ENCODE results near the gene NLGN2.

NLGN2 gene

DNA sequence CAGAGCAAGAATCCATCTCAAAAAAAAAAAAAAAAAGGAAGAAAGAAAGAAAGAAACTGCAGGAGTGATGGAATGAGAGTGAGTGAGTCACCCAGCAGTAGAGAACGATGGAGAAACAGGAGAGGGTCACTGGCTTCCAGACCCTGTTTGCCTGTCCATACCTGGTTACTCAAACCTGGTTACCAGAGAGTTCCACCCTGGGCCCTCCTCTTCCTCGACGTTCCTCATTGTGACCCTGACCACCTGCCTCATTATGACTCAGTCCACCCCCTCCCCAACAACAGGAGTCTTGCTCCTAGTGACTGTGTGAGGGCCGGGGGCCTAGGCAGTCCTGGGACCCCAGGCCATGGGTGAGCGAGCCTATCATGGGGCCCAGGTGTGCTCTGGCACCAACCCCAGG lies 20.9 kb downstream of the NLGN2 start, which contains the start of gene SPEM3:
Gene SPEM3, plus strand, starts transcription at position 301 of the 400 bp plus-strand sequence. Its CDS starts 46 bp downstream, at position 347.
- H3K4me3 ChIP-seq (ENCODE audit: low read length): no peak within 1 kb of the TSS
- no peak for DNase-seq (ENCODE audit: low read depth, low spot score)

- DNase-seq (ENCODE audit: low read depth, low spot score): no peak
- H3K4me3 ChIP-seq (ENCODE audit: low read length): no peak overlapping the region
Observed at GRCh38 chr17:7429722-7430121, 22.1 kb downstream of the NLGN2 start.

- no peak overlapping the region for H3K4me3 ChIP-seq (ENCODE audit: low read length)
Observed at GRCh38 chr17:7431231-7431630, 23.6 kb downstream of the NLGN2 start.

DNA sequence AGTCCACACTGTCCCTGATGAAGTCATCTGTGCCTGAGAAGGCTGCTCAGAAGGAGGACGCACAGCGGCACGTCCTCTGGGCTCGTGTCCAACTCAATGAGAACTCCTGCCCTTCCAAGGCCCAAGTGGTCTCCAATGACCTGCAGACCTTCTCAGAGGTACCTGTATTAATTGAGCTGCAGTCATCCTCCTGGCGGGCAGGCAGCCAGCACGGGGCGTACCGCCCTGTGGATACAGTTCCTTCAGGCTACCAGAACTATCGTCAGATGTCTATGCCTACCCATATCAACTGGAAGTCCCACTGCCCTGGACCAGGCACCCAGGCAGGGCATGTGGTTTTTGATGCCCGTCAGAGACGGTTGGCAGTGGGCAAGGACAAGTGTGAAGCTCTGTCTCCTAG lies 24.7 kb downstream of the NLGN2 start:
- H3K4me3 ChIP-seq (ENCODE audit: low read length): no peak overlapping the region
- DNase-seq (ENCODE audit: low read depth, low spot score): no peak

More at GRCh38 chr17:7431231-7431630, 23.6 kb downstream of the NLGN2 start:
- no peak for DNase-seq (ENCODE audit: low read depth, low spot score)

DNA sequence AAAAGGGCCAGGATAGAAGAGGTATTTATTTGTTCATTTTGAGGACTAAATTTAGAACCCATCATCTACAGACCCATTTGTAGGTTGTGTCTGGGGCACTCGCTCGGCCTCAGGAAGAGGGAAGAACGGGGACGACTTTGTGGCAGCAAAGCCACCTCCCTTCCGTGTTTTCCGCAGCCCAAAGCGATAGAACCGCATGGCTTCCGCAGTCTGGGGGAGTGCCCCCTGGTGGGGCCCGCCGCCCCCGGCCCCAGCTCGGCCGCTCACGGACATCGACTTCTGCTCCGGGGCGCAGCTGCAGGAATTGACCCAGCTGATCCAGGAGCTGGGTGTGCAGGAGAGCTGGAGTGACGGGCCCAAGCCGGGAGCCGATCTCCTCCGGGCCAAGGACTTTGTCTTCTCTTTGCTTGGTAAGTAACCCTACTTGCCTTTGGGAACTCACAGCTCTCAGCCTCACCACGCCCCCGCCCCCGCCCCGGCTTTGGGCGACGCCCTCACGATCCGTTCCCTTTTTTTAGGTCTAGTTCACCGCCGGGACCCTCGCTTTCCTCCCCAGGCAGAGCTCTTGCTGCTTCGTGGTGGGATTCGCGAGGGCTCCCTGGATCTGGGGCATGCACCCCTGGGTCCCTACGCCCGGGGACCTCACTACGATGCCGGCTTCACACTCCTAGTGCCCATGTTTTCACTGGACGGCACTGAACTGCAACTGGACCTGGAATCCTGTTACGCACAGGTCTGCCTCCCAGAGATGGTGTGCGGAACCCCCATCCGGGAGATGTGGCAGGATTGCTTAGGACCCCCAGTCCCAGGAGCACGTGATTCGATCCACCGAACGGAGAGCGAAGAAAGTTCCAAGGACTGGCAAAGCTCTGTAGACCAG lies 28.3 kb downstream of the NLGN2 start:
- peak; percentile 41 for DNase-seq (ENCODE audit: low read depth, low spot score)
- H3K4me3 ChIP-seq (ENCODE audit: low read length): peak overlapping the region; percentile 83

- DNase-seq (ENCODE audit: low read depth, low spot score): peak; percentile 62
Observed at GRCh38 chr17:7436556-7437368, 29.1 kb downstream of the NLGN2 start.

DNA sequence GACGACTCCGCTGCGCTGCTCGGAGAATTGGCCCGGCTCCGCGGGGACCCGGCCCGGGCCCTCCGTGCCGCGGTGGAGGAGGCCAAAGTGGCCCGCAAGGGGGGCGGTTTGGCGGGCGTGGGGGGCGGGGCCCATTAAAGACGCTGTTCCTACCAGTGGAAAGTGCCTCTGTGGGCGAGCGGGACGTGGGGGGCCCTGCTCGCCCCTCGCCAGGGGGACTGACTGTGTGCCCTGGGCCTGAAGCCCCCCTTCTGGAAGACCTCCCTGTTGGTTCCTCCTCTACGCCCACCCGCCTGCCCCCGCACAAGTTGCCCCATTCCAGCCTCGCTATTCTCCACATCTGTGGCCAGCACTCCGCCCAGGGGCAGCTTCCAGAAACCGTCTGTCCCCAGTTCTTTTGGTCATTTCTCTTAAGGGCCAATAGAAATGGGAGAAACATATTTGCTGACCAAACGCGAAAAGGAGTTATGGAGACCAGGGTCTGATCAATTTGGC lies 29.8 kb downstream of the NLGN2 start:
- no peak for DNase-seq (ENCODE audit: low read depth, low spot score)
- no peak overlapping the region for H3K4me3 ChIP-seq (ENCODE audit: low read length)

More at GRCh38 chr17:7436556-7437368, 29.1 kb downstream of the NLGN2 start:
- H3K4me3 ChIP-seq (ENCODE audit: low read length): peak overlapping the region; percentile 83

GRCh38 chr17:7437950-7438614 lies 30.4 kb downstream of the NLGN2 start:
- no peak for DNase-seq (ENCODE audit: low read depth, low spot score)
- no peak overlapping the region for H3K4me3 ChIP-seq (ENCODE audit: low read length)

DNA sequence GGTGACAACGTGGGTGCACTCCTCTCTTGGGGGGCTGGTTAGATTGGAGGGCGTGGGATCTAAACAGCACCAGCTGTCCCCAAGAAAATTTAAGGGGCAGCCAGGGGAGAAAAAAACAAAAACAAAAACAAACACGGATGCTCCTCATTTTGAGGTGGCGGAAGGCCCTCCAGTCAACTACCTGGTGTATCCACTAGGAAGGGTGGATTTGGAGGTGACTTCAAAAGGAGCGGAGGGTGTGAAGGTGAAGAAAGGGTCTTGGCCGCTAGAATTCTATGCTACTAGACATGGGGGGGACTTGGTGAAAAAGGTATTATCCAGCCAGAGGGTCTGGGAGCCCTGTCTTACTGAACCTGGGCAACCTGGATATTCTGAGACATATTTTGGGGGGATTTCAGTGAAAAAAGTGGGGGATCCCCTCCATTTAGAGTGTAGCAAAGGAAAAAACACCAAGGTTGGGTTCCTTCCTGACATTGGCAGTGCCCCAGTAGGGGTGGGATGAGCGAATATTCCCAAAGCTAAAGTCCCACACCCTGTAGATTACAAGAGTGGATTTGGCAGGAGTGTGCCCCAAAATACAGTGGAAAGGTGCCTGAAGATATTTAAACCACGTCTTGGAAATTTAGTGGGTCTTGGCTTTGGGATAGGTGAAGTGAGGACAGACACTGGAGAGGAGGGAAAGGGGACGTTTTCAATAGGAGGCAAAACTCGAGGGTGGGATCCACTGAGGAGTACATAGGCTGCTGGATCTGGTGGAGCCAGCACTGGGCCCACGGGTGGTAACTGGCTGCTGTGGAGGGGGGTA lies 31.2 kb downstream of the NLGN2 start:
- no peak for DNase-seq (ENCODE audit: low read depth, low spot score)
- H3K4me3 ChIP-seq (ENCODE audit: low read length): no peak overlapping the region

DNA sequence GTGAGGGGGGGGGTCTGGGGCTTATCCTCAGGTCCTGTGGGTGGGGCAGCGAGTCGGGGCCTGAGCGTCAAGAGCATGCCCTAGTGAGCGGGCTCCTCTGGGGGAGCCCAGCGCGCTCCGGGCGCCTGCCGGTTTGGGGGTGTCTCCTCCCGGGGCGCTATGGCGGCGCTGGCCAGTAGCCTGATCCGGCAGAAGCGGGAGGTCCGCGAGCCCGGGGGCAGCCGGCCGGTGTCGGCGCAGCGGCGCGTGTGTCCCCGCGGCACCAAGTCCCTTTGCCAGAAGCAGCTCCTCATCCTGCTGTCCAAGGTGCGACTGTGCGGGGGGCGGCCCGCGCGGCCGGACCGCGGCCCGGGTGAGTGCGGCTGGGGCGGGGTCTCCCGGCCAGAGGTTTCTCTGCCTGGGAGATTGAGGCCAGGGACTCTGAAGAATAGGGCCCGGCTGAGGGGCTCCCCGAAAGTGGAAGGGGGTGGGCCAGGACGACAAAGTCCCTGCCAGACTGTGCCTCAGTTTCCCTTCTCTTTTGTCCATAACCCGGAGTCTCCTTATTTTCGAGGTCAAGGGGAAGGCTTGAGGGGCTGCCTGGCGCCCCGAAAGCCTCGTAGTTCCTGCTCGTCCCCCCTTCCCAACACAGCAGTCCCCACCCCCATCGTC lies 31.9 kb downstream of the NLGN2 start, which contains the start of gene FGF11:
Gene FGF11, plus strand, starts transcription at position 51 of the 651 bp plus-strand sequence. Its CDS starts 109 bp downstream, at position 160.
- H3K4me3 ChIP-seq (ENCODE audit: low read length): no peak within 1 kb of the TSS
- DNase-seq (ENCODE audit: low read depth, low spot score): no peak

DNA sequence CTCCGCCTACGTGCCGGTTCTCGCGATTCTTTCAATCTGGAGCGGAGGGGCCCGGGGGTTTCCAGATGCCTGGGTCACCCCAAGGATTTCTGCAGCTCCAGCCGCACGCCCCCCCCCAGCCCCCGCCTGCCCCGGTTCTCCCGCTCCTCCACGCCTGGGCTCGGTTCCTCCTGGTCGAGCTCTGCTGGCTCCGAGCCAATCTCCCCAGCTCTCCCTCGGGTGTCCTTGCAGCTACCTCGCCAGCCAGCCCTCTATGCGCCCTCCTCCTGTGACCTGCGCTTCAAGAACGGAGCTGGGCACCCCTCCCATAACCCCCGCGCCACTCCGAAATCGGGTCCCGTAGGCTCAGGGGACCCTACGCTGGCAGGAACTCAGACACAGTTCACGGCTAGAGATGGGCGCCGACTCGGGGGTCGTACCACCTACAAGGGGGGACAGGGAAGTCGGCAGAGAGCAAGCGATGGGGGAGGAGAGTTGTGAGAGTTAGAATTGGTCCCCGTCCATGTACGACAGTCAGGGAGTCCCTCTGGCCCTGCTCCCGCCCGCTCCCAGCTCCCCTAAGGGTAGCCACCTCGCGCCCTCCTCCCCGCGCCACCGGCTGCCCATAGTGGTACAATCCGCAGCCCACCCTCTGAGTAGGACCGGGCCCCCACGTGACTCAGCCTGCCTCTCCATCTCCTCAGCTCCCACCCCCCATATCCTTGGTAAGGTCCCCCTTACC lies 32.6 kb downstream of the NLGN2 start:
- no peak overlapping the region for H3K4me3 ChIP-seq (ENCODE audit: low read length)
- DNase-seq (ENCODE audit: low read depth, low spot score): no peak

GRCh38 chr17:7440834-7441195 lies 33.2 kb downstream of the NLGN2 start:
- DNase-seq (ENCODE audit: low read depth, low spot score): no peak
- H3K4me3 ChIP-seq (ENCODE audit: low read length): no peak overlapping the region

DNA sequence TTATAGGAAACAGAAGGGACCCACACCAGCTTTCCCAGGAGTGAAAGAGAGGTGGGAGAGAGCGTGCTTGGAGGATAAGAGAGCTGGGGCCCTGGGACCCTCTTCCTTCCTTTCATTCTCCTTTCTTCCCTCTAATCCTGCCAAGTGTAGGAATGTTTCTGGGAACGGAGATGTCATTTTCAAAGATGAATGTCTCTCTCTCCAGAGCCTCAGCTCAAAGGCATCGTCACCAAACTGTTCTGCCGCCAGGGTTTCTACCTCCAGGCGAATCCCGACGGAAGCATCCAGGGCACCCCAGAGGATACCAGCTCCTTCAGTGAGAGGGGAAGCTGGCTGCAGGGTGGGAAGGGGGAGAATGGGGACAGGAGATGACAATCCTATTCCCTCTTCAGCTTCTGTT lies 33.6 kb downstream of the NLGN2 start:
- DNase-seq (ENCODE audit: low read depth, low spot score): no peak
- no peak overlapping the region for H3K4me3 ChIP-seq (ENCODE audit: low read length)

- no peak overlapping the region for H3K4me3 ChIP-seq (ENCODE audit: low read length)
- no peak for DNase-seq (ENCODE audit: low read depth, low spot score)
Observed at GRCh38 chr17:7442142-7442541, 34.5 kb downstream of the NLGN2 start.

DNA sequence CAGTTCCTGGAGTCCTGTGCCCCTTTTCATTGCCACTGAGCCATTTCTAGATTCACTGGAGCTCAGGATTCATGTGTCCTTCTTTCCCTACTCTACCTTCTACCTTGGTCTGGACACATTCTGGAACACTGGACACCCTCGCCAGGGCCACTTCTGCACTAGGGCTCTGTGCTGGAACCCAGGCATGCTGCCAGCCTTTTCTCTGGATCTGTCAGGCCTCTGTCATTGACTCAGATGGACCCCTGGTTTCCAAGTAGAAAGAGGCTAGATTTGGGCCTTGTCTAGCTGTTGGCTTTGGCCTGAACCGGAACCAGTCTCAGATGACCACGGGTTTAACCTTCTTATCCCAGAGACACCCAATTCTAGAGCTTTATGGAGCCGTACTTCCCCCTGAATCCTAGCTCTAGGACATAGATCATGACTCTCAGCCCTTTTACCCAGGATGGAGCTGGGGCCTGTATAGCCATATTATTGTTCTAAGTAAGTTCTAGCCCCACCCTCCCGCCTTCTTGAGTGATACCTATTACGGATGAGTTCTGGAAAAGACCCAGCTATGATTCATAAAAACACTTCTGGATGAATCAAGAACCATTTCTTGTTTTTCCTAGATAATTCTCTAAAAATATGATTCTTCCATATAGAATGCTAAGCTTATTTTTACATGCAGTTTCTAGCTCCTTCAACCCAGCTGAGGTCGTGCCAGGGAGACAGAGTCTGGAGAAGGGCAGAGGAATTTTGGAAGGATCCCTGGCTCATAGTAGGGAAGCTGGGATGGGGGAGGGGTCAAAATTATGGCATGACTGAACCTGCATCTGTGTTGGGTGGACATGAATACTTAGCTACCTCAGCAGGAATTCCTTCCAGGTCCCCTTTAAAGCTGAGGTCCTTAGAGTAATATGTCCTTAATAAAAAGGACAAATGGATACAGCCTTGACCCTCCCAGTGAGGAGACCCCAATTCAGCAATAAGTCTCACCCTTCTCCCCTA lies 36.1 kb downstream of the NLGN2 start:
- H3K4me3 ChIP-seq (ENCODE audit: low read length): no peak overlapping the region
- no peak for DNase-seq (ENCODE audit: low read depth, low spot score)

Measured in Jurkat, Clone E6-1 (cell line).